T47D (cell line): ENCODE results near the gene PLXND1.
"Not testable (repeated sequence)": the region's sequence is repeated elsewhere in the genome, so short reads cannot be mapped to it uniquely, and the experiment has no call there.

Experiments used
- DNase-seq, 2 experiments: peaks; one replicate each; pipeline versions ENCODE4 v3.0.0 to v3.0.0-alpha.2; 2011 to 2012; ENCODE audit warnings: low read depth in 1 of 2, low spot score in 1 of 2
- JUND ChIP-seq: IDR thresholded peaks from 2 replicates; pipeline ENCODE4 v1.6.1; 2012; ENCODE audit warnings: low read depth
- in situ Hi-C: cut with HindIII; loops from 2 replicates; pipeline ENCODE4 v1.10.0; 2016; ENCODE audit warnings: low sequenced_read_pairs, low pct_unique_long_range_greater_than_20kb

Gene PLXND1

GRCh38 chr3:129519896-129520715 lies 86.4 kb downstream of the PLXND1 start:
- no peak for DNase-seq
- in situ Hi-C loops, result no loop called here
- TF ChIP-seq JUND, result no peak

DNA sequence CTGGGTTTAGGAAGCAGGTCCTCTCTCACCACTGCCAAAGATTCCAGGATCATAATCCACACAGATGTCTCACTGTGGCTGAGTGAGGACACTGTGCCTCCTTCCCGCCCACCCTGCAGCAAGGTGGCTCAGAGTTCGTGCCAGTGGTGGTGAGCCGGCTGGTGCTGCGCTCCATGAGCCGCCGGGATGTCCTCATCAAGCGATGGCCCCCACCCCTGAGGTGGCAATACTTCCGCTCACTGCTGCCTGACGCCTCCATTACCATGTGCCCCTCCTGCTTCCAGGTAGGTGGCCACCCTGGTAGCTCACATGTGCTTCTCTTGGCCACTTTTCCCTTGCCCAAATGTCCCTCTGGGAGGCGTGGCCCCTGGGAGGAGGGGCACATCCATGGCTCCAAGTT lies 87.0 kb downstream of the PLXND1 start:
- no peak for DNase-seq
- TF ChIP-seq JUND, result no peak
- in situ Hi-C loops, result no loop called here

DNA sequence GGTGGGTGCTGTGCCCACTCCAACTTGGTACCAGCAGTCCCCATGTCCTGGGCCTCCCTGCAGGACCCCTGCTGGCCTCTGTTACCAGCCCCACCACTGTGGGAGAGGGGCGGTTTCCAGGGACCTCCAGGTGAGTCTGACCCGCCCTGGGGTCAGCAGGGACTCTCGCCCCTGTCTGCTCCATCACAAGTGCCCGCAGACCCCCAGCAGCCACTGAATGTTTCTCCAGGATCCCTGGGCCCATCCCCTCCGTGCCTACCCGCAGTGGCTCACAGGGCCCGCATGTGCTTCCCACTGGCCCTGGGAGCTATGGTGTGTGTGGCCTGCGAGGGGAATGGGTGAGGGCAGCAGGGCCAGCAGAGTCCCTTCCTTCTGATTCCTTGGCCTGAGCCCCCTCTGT lies 87.9 kb downstream of the PLXND1 start:
- in situ Hi-C loops, result no loop called here
- DNase-seq, result no peak

GRCh38 chr3:129518038-129518561 lies 88.4 kb downstream of the PLXND1 start:
- in situ Hi-C loops, result no loop called here
- no peak for DNase-seq
- no peak for TF ChIP-seq JUND

More for the DNA sequence above, 87.9 kb downstream of the PLXND1 start:
- no peak for TF ChIP-seq JUND

GRCh38 chr3:129517516-129517915 lies 89.0 kb downstream of the PLXND1 start:
- DNase-seq, result no peak
- in situ Hi-C loops, result no loop called here
- TF ChIP-seq JUND, result no peak

DNA sequence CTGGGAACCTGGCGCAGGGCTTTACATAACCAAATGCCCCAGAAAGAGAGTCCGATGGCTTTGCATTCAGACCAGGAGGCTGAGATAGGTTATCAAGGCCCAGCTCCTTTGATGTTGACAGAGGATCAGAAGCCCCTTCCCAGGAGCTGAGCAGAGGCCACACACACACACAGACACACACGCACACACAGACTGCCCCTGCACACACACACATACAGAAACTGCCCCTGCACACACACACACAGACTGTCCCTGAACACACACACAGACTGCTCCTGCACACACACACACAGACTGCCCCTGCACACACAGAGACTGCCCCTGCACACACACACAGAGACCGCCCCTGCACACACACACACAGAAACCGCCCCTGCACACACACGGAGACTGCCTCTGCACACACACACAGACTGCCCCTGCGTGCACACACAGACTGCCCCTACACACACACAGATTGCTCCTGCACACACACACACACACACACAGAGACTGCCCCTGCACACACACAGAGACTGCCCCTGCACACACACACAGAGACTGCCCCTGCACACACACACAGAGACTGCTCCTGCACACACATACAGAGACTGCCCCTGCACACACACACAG lies 90.5 kb downstream of the PLXND1 start:
- in situ Hi-C loops, DNase-seq: not testable (repeated sequence)

DNA sequence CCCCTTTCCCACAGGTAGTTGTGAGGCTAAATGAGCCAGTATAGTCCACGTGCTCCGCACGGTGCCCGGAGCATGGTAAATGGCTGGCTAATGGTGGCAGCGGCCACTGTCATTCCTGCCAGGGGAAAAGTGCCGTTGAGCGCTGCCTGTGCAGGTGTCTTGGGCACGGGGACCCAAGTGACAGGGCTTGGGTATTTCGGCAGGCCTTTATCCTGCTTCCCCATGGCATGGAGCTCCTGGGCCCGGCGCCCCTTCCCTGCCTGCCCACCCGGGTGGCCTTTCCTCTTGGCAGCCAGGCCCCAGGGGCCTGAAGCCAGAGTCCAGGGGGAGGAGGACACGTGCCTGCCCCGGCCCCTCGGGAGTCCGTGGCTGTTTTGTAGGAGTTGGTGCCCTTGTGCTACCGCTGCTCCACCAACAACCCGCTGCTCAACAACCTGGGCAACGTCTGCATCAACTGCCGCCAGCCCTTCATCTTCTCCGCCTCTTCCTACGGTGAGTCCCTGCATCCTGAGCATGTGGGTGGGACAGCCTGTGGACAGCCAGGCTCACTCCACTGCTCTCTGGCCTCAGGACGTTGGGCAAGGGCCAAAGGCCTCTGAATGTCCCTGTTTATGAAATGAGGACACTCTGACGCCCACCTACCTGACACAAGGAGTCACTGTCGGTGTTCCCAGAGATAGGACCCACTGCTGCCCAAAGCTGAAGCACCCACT lies 91.2 kb downstream of the PLXND1 start:
- DNase-seq, in situ Hi-C loops: not testable (repeated sequence)

DNA sequence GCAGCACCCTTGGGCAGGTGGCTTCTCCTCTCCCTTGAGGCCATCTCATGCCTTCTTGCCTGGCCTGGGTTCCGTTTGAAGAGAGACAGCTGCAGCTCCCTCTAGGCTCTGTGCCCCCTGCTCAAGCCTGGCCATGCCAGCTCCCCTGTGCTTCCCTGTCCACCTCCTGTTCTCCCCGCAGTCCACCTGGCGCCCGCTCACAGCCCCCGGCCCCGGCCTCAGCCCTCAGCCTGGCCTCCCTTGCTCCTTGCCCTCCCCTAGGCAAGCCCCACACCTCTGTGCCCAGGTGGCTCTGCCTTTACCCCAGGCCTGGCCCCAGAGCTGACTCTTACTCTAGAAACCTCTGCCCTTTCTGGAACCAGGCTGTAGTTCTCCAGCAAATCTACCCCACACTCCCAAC lies 91.9 kb downstream of the PLXND1 start:
- DNase-seq, result no peak
- TF ChIP-seq JUND, result no peak
- in situ Hi-C loops, result no loop called here

DNA sequence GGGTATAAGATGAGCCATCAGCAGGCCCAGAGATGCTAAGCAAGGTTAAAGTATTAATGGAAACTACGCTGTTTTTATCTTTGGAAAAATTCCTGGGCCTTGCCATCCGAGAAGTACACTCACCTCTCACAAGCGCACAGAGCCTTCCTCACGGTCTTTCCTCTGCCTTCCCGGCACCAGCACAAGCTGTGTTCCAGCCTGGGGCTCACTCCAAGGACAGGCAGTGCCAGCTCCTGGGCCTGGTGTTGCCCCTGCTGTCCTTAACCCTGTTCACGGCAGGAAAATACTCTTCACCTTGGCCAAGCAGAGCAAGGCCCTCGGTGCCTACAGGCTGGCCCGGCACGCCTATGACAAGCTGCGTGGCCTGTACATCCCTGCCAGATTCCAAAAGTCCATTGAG lies 92.4 kb downstream of the PLXND1 start:
- in situ Hi-C loops, result no loop called here
- no peak for TF ChIP-seq JUND
- DNase-seq, result no peak

DNA sequence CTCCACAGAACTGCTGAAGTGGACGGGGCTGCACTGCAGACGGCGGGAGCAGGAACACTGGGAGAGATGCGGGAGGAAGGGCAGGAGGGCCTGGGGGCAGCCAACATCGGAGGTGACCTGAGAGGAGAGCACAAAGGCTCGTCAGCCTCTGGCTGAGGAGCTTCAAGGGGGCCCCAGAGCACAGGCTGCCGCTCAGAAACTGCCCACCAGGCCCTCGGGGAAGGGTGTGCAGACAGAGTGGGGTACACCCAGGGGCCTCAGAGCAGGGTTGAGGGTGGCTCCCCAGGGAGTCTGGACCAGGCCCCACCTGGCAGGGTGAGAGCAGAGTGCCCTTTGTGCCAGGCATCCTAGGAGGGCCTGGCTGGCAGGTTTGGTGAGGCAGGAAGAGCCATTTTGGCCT lies 92.8 kb downstream of the PLXND1 start:
- no peak for DNase-seq
- TF ChIP-seq JUND, result no peak
- in situ Hi-C loops, result no loop called here

- TF ChIP-seq JUND, result no peak
- DNase-seq, result peak in 1 of 2 experiments; percentile 93
- in situ Hi-C loops, result no loop called here
Measured at GRCh38 chr3:129512595-129512994, 93.9 kb downstream of the PLXND1 start.

- TF ChIP-seq JUND, result no peak
- peak in 1 of 2 experiments; percentile 71 for DNase-seq
- in situ Hi-C loops, result no loop called here
Measured at GRCh38 chr3:129507181-129507831, 99.2 kb downstream of the PLXND1 start.
